GM21529 (cell line): ENCODE data around the gene NUDT10.
"Not testable (repeated sequence)": the region's sequence is repeated elsewhere in the genome, so short reads cannot be mapped to it uniquely, and the experiment has no call there.

ENCODE experiments used
- ATAC-seq: cut with Tn5 transposase; IDR thresholded peaks from one replicate; pipeline ENCODE4 v1.9.1; 2021; ENCODE audit not compliant: unreplicated experiment

NUDT10 gene

DNA sequence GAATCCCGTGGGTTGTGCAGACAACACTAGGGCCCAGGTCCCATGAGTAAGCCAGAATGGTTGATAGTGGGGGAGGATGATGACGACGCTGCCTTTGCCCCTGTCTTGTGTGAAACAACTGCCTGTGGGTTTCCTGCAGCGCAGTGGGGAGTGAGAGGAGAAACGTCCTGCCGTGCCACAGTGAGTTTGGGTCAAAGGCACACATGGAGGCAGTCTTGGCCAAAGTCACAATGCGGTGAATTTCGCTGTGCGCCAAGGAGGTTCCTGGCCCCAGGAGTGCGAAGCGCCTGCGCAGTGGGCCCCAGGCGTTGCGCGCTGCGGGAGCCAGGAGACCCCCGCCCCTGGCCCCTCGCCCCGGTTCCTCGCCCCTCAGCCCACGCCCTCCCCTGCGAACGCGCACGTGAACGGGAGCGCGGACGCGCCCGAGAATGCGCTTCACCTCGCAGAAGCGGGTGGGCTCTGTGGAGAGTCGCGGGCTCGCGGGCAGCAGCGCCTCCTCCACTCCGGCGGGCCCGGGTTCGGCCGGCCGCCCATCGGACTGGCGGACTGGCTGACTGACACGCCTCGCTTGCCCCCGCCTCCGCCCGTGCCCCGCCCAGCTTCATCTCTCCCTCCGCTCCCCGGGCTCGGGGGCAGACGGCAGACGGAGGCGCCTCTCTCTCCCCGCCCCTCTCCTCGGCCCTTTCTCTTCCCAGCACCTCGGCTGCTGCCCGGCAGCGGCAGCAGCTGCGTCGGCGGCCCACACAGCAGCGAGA is at the start of gene NUDT10:
TSS of gene NUDT10 (plus strand) at position 635 of the 755 bp plus-strand sequence. CDS start 144 bp downstream, outside the sequence.
- ATAC-seq, result no peak

DNA sequence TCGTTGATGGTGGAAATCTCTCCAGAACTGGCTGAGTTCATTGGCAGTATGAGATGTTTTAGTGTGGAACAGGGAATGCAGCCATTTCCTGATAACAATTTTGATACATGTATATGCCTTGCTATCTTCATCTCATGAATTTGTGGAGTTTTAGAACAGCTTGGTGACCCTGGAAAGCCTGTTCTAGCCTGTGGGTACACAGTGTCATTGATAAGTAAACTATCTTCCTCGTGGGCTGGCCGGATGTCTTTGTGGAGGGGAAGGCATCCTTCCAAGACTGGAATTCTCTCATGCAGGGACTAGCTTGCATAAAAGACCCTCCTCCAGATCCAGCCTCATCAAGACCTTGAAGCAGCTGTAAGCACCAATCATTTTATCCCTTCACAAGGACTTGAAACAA is 40.2 kb upstream of the NUDT10 start:
- ATAC-seq, result no peak

DNA sequence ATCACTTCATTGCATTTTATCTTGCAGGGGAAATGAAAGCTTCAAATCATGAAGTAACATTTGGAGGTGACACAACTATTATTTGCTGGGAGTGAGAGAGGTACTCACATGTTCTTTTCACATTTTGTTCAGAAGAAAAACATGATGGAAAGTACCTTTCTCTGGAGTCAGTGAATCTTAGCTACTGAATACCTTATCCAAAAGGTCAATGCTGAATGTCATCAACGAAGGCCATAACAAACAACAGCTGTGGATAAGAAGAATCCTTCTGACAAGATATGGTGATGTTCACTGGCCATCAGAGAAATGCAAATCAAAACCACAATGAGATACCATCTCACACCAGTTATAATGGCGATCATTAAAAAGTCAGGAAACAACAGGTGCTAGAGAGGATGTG is 36.5 kb upstream of the NUDT10 start:
- ATAC-seq, result no peak

DNA sequence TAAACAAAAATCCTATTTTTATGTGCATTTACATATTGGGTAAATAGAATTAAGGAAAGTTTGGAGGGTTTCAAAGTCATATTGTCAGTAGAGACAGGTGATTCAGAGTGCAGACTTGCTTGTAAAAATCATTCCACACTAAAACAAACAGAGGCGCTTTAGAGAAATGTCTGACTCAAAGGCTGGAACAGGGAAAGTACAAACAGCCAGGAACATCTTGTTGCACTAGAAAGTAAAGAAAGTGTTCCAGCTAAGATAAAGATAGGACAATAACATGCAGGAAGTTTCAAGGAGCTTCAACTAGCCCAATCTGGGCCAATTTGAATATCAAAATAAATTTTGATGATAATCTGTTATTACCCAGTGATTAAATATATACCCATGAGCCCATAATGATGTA is 16.4 kb upstream of the NUDT10 start:
- no peak for ATAC-seq

DNA sequence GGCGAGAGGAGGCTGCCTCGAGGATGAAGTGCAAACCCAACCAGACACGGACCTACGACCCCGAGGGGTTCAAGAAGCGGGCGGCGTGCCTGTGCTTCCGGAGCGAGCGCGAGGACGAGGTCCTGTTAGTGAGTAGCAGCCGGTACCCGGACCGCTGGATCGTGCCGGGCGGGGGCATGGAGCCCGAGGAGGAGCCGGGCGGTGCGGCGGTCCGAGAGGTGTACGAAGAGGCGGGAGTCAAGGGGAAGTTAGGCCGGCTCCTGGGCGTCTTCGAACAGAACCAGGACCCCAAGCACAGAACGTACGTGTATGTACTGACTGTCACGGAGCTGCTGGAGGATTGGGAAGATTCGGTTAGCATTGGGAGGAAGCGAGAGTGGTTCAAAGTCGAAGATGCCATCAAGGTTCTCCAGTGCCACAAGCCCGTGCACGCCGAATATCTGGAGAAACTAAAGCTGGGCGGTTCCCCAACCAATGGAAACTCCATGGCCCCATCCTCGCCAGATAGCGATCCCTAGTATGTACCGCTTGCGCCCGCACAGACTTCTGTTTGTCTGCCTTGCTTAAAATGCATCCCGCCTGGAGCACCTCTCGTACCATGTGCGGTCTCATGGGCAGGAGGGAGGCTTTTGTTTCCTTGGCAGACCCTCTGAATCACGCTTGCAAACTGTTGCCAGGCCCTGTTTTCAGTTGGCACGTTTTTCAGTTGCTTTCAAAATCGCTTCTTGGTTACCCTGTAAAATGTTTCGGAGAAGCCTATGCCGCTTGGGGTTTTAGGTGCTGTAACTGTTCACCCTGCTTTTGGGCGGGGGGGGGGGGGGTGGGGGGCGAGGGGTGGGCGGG is 542 bp downstream of the NUDT10 start:
- ATAC-seq, result not testable (repeated sequence)

DNA sequence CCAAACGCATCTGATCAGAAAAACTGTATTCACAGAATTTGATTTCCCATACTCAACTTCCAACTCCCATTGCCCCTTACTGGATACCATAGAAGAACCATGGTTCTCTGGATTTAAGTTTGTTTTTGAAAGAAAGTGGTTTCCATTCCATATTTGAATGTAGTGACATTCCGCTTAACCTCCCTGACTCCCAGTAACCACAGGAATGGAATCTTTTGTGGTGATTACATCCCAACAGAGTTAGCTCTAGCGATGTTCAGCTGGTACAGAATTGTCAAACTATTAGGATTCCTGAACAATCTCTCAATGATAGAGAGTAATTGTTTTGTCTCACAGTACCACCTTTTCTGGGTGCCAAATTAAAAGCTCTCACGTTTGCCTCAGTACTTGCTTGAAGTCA is 1.7 kb downstream of the NUDT10 start:
- no peak for ATAC-seq

DNA sequence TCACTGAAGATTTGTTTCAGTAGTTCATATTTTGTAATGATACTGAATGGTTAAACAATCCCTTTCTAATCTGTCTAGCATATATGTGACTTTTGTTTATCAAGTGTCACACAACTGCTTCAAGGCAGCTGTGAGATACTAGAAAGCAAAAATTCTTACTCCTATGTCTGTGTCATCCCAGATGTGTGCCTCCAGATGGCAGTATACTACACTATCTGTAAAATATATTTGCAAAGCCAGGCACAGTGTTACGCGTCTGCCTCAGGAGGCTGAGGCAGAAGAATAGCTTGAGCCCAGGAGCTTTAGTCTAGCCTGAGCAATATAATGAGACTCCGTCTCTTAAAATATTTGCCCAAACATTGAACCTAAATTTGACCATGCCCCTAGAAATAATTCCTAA is 4.0 kb downstream of the NUDT10 start:
- peak; percentile 76 for ATAC-seq

DNA sequence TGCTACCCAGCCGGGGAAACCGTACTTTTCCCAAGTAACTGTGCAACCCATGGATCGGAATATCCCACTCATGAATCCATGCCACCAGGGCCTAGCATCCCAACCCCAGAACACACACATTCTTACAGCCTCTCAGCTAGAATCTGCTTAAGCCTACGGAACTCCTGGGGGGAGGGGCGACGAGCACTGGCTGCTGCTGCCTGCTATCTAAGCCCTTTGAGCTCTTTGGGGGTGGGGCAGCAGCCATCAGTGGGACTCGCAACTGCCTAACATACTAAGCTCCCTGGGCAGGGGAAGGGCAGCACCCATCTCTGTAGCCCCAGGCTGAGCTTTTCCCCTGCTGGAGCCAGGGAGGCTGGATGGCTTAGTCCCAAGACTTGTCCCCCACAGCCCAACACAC is 28.6 kb downstream of the NUDT10 start:
- ATAC-seq, result no peak

DNA sequence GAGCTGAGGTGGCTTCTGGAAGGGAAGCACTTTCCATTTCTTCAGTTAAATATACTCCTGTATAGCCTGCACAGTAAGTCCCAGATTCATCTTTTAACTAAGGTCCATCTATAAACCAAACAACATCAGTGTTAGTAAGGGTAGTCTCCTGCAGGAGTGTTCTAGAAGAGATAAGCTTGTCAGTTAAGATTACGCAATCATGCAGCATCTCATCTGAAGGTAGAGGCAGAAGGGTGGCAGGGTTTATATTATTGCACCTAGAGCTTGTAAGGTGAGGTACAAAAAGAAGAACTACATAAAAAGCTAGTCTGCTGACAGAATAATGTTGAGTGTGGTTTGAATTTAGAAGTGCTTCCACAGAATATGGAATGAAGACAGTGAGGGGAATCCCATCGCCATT is 44.0 kb downstream of the NUDT10 start:
- no peak for ATAC-seq
